GM12878 (cell line): ENCODE results near the gene PDE1C. TPM values are rescaled to one million over a fixed set of nuclear protein-coding genes. Genes with fewer than 3 reads are reported as not detected.

Source experiments
- ATAC-seq: fragments of 200-7000 bp; cut with Tn5 transposase; 3 replicates; pipeline ENCODE4 v1.9.1; 2020; ENCODE audit warnings: mild to moderate bottlenecking, moderate library complexity
- BruUV-seq: library from RNA; stranded (reverse); fragments of 400-500 nt; replicated peaks from 2 replicates; lab custom pipeline; 2021; lab: Mats Ljungman, UMichigan
- CTCF ChIA-PET: fragments of 300-600 bp; sonication (Branson Sonifier 250); formaldehyde crosslinking; extraction: SDS; loops from one replicate; lab custom pipeline; 2021; ENCODE audit warnings: inconsistent platforms; lab: Yijun Ruan, JAX
- POLR2A ChIA-PET: fragments of 350-600 bp; formaldehyde crosslinking; extraction: SDS; loops from one replicate; lab custom pipeline; 2021; ENCODE audit warnings: inconsistent platforms; lab: Charles Lee
- RAD21 ChIA-PET: fragments of 300-600 bp; sonication (Branson Sonifier 250); formaldehyde crosslinking; loops from one replicate; lab custom pipeline; 2023; ENCODE audit warnings: antibody characterized with exemption; ENCODE audit not compliant: unreplicated experiment; lab: Charles Lee
- SMC1A ChIA-PET: fragments of 300-600 bp; sonication (Branson Sonifier 250); formaldehyde crosslinking; loops from one replicate; lab custom pipeline; 2023; ENCODE audit not compliant: unreplicated experiment, uncharacterized antibody; lab: Charles Lee
- DNase-seq: peaks from one replicate; pipeline ENCODE4 v3.0.0-alpha.2; 2011; ENCODE audit warnings: low read depth, low spot score
- FAIRE-seq: peaks from 3 replicates; lab custom pipeline; 2011; peaks lifted over from hg19 to GRCh38; lab: Jason Lieb, UNC
- H2AFZ ChIP-seq: 2 replicates; pipeline ENCODE4 v1.6.0; 2011; ENCODE audit warnings: low read depth, low read length, control low read depth; ENCODE audit not compliant: control insufficient read depth
- H3K27ac ChIP-seq: 2 replicates; pipeline ENCODE4 v1.5.1; 2011; ENCODE audit warnings: control low read depth; ENCODE audit not compliant: control insufficient read depth, insufficient read depth
- H3K27me3 ChIP-seq, 2 experiments: replicated peaks in 1 of 2; 2 replicates each; pipeline versions ENCODE4 v1.6.0 to v1.6.1; 2011; ENCODE audit warnings: low read length in 1 of 2; ENCODE audit not compliant: control insufficient read depth in 2 of 2, insufficient read depth in 2 of 2
- H3K36me3 ChIP-seq, 2 experiments: 2 replicates each; pipeline ENCODE4 v1.5.1; 2011; ENCODE audit warnings: low read length in 1 of 2; ENCODE audit not compliant: control insufficient read depth in 2 of 2, insufficient read depth in 2 of 2
- H3K4me1 ChIP-seq: 2 replicates; pipeline ENCODE4 v1.6.1; 2011; ENCODE audit warnings: mild to moderate bottlenecking, low read length, moderate library complexity, mixed read lengths; ENCODE audit not compliant: control insufficient read depth, insufficient read depth
- H3K4me2 ChIP-seq: 2 replicates; pipeline ENCODE4 v1.6.0; 2011; ENCODE audit warnings: control low read depth; ENCODE audit not compliant: control insufficient read depth, insufficient read depth
- H3K4me3 ChIP-seq: fragments of 200-600 bp; sonication (generic); 2 replicates; pipeline ENCODE4 v1.5.1; 2016
- H3K79me2 ChIP-seq: 2 replicates; pipeline ENCODE4 v1.6.0; 2011; ENCODE audit warnings: low read length; ENCODE audit not compliant: control insufficient read depth, insufficient read depth
- H3K9ac ChIP-seq: 2 replicates; pipeline ENCODE4 v1.8.0; 2011; ENCODE audit warnings: low read length, control low read depth, mixed read lengths; ENCODE audit not compliant: control insufficient read depth, insufficient read depth
- H3K9me3 ChIP-seq: replicated peaks from 3 replicates; pipeline ENCODE4 v1.5.1; 2011; ENCODE audit warnings: mild to moderate bottlenecking, low read length; ENCODE audit not compliant: control insufficient read depth, insufficient read depth
- H4K20me1 ChIP-seq: 2 replicates; pipeline ENCODE4 v1.6.0; 2011; ENCODE audit not compliant: control insufficient read depth, insufficient read depth
- CEBPB ChIP-seq, 2 experiments: fragments of 150-350 bp in 1 of 2; IDR thresholded peaks; 2 replicates each; pipeline ENCODE4 v1.6.1; 2012 to 2014; ENCODE audit warnings: low read depth in 2 of 2, low read length in 2 of 2, borderline replicate concordance in 1 of 2, inconsistent platforms in 1 of 2
- CEBPZ ChIP-seq: fragments of 150-350 bp; IDR thresholded peaks from 2 replicates; pipeline ENCODE4 v1.6.1; 2016; ENCODE audit warnings: low read depth, low read length
- CTCF ChIP-seq, 3 experiments: IDR thresholded peaks in 2 of 3; conservative IDR thresholded peaks in 1 of 3; 2 replicates each; pipeline ENCODE4 v1.5.1; 2011; ENCODE audit warnings: low read depth in 3 of 3, low read length in 3 of 3, mild to moderate bottlenecking in 3 of 3, control low read depth in 2 of 3, moderate library complexity in 2 of 3, inconsistent platforms in 1 of 3, mixed read lengths in 1 of 3; ENCODE audit not compliant: control insufficient read depth in 2 of 3, insufficient read depth in 1 of 3; ENCODE audit errors: extremely low read depth in 1 of 3
- RAD21 ChIP-seq: IDR thresholded peaks from 2 replicates; pipeline ENCODE4 v1.6.1; 2011; ENCODE audit warnings: mild to moderate bottlenecking, low read depth, low read length, moderate library complexity; ENCODE audit not compliant: insufficient read depth
- ZBTB11 ChIP-seq: fragments of 450-650 bp; formaldehyde crosslinking; IDR thresholded peaks from 2 replicates; pipeline ENCODE4 v1.5.0; 2022; ENCODE audit warnings: mild to moderate bottlenecking, missing genetic modification characterization
- ZNF217 ChIP-seq: fragments of 450-650 bp; IDR thresholded peaks from 2 replicates; pipeline ENCODE4 v1.6.1; 2017; ENCODE audit warnings: antibody characterized with exemption, mild to moderate bottlenecking
- ZNF592 ChIP-seq: fragments of 450-650 bp; IDR thresholded peaks from 2 replicates; pipeline ENCODE4 v1.6.1; 2017; ENCODE audit warnings: mild to moderate bottlenecking, moderate library complexity
- WGBS: methylation state at CpG from one replicate; pipeline ENCODE4 v1.1.6; 2016; ENCODE audit warnings: low lambda C conversion rate; ENCODE audit not compliant: insufficient replicate concordance, insufficient coverage; ENCODE audit errors: missing lambda C conversion rate; 5-methylcytosine and 5-hydroxymethylcytosine counted together
- in situ Hi-C: fragments of 300-500 bp; cut with MboI; formaldehyde crosslinking; loops from 9 replicates; pipeline ENCODE4 v1.14.3; 2018; ENCODE audit warnings: mixed read lengths
- intact Hi-C: fragments of 100-400 bp; cut with micrococcal nuclease; formaldehyde crosslinking; loops from one replicate; pipeline ENCODE4 v1.14.2; 2022; ENCODE audit not compliant: unreplicated experiment
- polyA plus RNA-seq, 11 experiments: library from polyadenylated mRNA; depleted of rRNA in 4 of 11; unstranded in 6 of 11; stranded (reverse) in 5 of 11; fragments of >200 nt; fragmentation: Nextera tagmentation in 4 of 11; fragmentation: Illumina TruSeq in 1 of 11; extraction: Ambion mirVana in 4 of 11; extraction: Trizol in 1 of 11; gene quantifications; 1 replicate in 1 of 11; 2 replicates in 10 of 11; pipeline versions ENCODE4 v1.2.1 to v1.2.3, GENCODE V29; 2011 to 2016; ENCODE audit warnings: inconsistent platforms in 2 of 11, missing spikeins in 2 of 11, low read depth in 1 of 11
- total RNA-seq, 4 experiments: library from RNA; depleted of rRNA in 3 of 4; stranded (reverse); fragments of >200 nt in 3 of 4; fragmentation: Illumina TruSeq in 1 of 4; extraction: Trizol in 1 of 4; gene quantifications; 2 replicates each; pipeline versions ENCODE4 v1.2.1 to v1.2.3, GENCODE V29; 2013 to 2021

Gene PDE1C
- total and polyA plus RNA-seq, 10 of the 15 experiments (the other 5 are each of a cell fraction or from before 2014, with no cell fraction given), result 0.29 to 2.3 (median 0.70) TPM

- peak; percentile 33 for ATAC-seq
- no peaks in the 10 kb centered on the region for H3K79me2 ChIP-seq
- in situ Hi-C loops, result no loop called here
- DNase-seq, result no peak
- no peak for TF ChIP-seq CEBPZ
- no peak for TF ChIP-seq ZNF217
- no peak for TF ChIP-seq ZBTB11 (CRISPR knock-in tag)
- TF ChIP-seq ZNF592, result no peak
- TF ChIP-seq RAD21, result peak; percentile 21; the same call in 1 of the 2 replicates
- TF ChIP-seq CTCF (IDR thresholded peaks at IDR 0.05 in 2 of 3, conservative IDR thresholded peaks at IDR 0.05 in 1 of 3; ENCODE audit: control insufficient read depth in 2 of 3, extremely low read depth in 1 of 3, insufficient read depth in 1 of 3, low read depth in 3 of 3, low read length in 3 of 3), result peak in 1 of 3 experiments; percentile 14; a peak in 1 of 6 replicates
- TF ChIP-seq CEBPB (IDR thresholded peaks at IDR 0.05; ENCODE audit: borderline replicate concordance in 1 of 2, low read depth in 2 of 2, low read length in 2 of 2), result no peak
- TF ChIP-seq, all 136 proteins: peak for 2
- Histone ChIP-seq H3K9me3 (no peaks in the 10 kb centered on the region; the same call in 2 of the 3 replicates), H3K27ac (no peak overlapping the region), H3K4me1 (no peaks in the 10 kb centered on the region), H3K9ac (no peak overlapping the region), H3K4me3 (no peak overlapping the region), H3K36me3 (no peaks in the 10 kb centered on the region), H4K20me1 (no peaks in the 10 kb centered on the region; the same call in 1 of the 2 replicates), H3K27me3 (no peaks in the 10 kb centered on the region), H3K4me2 (no peak overlapping the region), H2AFZ (no peak overlapping the region)
- BruUV-seq, result no TSS peak
- ChIA-PET RAD21 (interaction anchor here (1.3 to 2.6 kb wide), 2 partner anchors 13 to 162 kb away, joined by 3 to 10 read pairs; no protein-coding TSS in a partner anchor), POLR2A (no interaction called here), CTCF (interaction anchor here (0.7 to 2.7 kb wide), 6 partner anchors 8 to 299 kb away, joined by 3 to 18 read pairs (median 6); no protein-coding TSS in a partner anchor), SMC1A (interaction anchor here (0.9 to 1.6 kb wide), 4 partner anchors 9 to 167 kb away, joined by 3 to 5 read pairs (median 4); no protein-coding TSS in a partner anchor)
- 27% methylated on average over 5 of the region's 5 CpGs for WGBS
- FAIRE-seq, result no peak
- intact Hi-C loops, result no loop called here
Measured at GRCh38 chr7:32042900-32043299, 27.3 kb downstream of the PDE1C start.
